GM18526 (cell line): ENCODE measurements around the gene RASSF8.

Source experiments
- POLR2A ChIP-seq: IDR thresholded peaks from 3 replicates; pipeline ENCODE4 v1.6.1; 2011; ENCODE audit not compliant: insufficient read length; ENCODE audit errors: extremely low read depth

RASSF8 gene

DNA sequence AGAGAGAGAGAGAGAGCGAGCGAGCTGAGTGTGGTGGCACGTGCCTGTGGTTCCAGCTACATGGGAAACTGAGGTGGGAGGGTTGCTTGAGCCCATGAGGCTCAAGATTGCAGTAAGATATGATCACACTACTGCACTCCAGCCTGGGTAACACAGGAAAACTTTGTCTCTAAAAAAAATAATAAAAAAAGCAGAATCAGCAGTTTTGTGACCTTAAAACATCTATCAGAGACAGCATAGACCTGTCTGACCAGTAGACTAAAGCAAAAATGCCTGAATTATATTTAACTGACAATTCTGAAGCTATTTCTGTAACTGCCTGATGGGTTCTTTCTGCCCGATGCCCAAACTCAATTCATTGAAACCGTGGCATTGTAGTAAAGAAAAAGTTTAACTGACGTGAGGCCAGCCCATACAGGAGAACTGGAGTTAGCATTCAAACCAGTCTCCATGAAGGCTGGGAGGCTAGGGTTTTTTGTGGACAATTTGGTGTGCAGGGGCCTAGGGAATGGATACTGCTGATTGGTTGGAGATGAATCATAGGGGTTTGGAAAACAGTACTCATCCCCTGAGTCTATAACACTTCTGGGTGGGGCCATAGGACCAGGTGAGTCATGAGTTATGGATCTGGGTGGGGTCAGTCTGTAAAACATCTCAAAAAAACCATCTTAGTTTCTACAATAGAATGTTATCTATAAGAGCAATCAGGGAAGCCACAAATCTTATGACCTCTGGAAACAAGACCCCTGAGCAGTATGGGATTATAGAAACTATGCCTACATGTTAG is 8.0 kb upstream of the RASSF8 start:
- no peak for TF ChIP-seq POLR2A

- no peak for TF ChIP-seq POLR2A
These were observed 572 bp upstream of the RASSF8 start for GRCh38 chr12:25957793-25958427.

DNA sequence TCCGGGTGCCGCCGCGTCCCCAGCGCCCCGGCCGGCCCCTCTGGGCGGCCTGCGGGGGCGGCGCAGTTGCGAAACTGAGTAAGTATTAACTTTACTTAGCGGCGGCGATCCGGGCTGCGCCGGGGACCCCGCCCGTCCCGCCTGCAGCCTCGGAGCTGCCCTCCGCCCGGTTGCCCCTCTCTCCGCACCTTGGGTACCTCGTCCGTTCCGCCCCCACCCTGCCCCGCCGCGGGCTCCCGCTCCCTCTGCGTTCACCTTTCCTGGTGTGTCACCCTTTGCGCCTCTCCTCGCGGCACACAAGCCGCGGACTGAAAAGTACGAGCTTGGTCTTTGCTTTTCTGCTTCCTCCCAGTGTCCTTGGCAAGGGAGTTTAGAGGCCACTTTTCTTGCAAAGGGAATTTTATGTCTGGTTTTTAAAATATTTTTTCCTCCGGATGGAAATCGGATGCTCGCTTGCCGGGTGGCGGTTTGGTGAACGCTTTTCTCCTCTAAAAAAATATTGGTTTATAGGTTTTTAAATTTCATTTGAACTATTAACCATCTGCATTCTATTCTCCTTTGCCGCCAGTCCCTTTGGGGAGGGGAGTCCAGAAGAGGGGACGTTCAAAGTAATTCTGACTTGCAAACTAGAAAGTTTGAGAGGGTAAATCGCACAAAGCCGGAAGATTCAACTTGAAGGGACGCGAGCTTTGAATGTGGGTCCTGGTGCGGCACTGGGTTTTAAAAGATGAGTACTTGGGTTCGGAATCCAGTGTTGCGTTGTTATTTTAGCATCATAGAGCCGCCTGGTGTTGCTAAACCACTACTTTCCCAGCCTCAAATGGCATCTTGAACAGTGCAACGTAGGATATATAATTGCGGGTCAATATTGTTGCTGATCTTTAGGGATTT is 834 bp downstream of the RASSF8 start:
- no peak for TF ChIP-seq POLR2A

GRCh38 chr12:25960143-25960542 is 1.7 kb downstream of the RASSF8 start:
- TF ChIP-seq POLR2A: no peak

DNA sequence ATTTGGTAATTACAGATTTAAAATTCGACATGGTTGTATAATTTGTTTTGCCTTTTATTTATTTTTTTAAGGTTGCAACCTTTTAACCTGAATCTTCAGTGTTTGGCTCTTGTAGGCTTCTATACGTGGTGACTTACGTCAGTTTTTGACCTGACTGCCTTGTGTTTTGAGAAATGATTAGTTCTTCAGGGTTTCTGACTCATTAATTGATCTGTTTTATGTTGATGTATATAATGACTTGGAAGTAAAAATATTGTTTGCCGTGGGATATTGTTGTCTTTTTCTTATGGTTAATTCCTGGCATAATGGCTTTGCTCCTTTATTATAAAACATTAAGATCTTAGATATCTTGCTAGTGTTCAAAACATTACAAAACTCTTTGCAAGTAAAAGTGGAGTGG is 2.5 kb downstream of the RASSF8 start:
- no peak for TF ChIP-seq POLR2A

DNA sequence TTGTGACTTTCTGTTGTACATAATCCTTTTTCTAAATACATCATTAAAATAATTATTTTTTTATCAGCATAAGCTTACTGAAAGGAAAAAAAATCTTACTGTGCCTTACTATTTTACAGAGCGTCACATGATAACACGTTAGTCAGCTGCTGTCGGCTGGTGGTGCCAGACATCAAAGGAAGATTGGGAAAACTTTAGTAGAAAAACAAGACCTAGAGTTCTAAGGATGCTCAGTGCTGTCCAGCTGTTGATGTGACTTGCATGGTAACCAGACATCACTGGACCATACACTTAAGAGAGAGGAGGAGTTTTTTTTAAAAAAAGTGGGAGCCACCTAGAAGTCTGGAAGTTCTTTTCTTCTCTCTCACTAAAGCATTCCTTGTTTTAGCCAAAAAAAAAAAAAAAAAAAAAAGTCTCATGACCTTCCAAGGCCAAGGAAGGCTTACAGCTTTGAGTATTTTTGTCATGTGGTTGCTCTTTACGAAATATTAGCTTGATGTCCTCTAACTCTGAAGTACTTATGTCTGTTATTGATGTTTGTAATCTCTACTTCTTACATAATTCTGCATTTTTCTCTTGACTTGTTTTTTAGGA is 4.5 kb downstream of the RASSF8 start:
- no peak for TF ChIP-seq POLR2A

DNA sequence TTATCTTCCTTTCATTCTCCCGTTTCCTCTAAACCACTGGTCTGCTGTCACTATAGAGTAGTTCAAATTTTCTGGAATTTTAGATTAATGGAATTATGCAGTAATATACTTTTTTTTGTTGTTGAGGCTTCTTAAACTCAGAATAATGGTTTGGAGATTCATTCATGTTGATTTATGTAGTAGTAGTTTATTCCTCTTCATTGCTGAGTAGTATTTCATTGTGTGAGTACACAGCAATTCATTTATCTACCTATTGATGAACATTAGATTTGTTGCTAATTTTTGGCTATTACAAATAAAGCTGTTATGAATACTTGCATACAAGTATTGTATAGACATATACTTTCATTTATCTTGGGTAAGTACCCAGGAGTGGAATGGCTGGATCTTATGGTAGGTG is 7.2 kb downstream of the RASSF8 start:
- TF ChIP-seq POLR2A: no peak

DNA sequence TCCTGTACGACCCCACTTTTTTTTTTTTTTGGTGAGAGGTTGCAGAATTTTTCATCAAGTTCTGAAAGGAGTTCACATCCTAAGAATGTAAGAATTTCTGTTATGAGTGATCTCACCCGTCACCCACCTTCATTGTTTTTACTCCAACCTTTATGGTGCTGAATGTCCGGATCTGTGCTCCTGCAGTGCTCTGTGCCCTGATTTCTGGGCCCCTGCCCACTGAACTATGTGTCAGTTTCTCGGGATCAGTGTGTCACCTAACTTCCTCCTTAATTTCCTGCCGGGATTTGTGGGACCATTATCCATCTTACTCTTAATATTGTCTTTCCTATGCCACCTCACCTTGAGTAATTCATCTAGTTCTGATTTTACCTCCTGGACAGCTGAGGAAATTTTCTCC is 11.6 kb downstream of the RASSF8 start:
- no peak for TF ChIP-seq POLR2A

DNA sequence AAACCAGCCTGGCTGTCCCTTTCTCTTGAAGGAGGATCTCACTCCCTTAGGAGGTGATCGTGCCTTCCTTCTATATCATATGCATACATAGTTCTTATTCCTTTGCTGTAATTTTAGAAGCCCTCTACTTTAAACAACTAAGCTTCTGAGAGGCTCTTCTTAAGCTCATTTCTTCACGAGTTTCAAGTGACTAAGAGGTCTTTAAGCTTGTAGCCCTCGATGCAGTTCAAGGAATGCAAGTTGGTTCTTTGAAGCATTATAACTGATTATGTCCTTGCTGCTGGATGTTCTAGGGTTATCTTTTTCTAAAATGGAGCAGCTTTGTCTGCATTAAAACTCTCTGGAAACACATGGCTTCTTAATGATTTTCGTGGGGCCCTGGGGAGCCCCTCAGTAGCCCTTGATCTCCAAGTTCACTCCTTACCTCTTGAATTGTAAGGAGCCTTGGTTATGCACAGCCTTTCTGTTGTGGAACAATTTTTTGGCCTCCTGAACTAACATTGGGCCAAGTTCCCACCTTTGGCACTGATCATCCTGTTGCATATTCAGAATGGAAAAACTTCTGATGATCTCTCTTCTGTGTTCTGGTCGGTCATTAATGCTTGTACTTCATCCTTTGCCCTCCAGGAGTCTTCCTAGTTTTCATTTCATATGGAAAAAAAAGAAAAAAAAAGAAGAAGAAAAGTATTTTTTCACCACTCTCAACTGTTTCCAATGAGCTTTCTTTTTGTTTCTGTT is 12.6 kb downstream of the RASSF8 start:
- no peak for TF ChIP-seq POLR2A

- TF ChIP-seq POLR2A: no peak
These were observed 13.2 kb downstream of the RASSF8 start for GRCh38 chr12:25971654-25972041.

DNA sequence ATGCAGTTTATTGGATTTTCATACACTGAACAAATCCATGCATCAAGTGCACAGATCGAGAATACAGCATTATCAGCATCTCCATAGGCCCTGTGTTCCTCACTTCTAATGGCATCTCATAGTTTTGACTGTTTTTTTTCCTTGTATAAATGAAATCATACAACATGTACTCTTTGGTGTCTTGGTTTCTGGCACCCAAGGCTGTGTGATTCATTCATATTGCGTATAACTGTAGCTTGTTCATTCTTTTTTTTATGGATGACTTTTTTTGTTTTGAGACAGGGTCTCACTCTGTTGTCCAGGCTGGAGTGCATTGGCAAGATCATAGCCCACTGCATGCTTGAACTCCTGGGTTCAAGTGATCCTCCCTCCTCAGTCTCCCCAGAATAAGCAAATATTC is 14.3 kb downstream of the RASSF8 start:
- no peak for TF ChIP-seq POLR2A

- TF ChIP-seq POLR2A: no peak
These were observed 16.7 kb downstream of the RASSF8 start for GRCh38 chr12:25975179-25975578.

- TF ChIP-seq POLR2A: no peak
These were observed 17.2 kb downstream of the RASSF8 start for GRCh38 chr12:25975682-25976081.

- TF ChIP-seq POLR2A: no peak
These were observed 17.8 kb downstream of the RASSF8 start for GRCh38 chr12:25976289-25976688.

GRCh38 chr12:25977047-25977446 is 18.6 kb downstream of the RASSF8 start:
- TF ChIP-seq POLR2A: no peak

- no peak for TF ChIP-seq POLR2A
These were observed 20.6 kb downstream of the RASSF8 start for GRCh38 chr12:25979059-25979458.
